ENCODE results near the gene CTNND2.

The CTNND2 gene

GRCh38 chr5:11037941-11038340 lies 866.3 kb downstream of the CTNND2 start:
- ChIA-PET POLR2A (interaction anchor here (0.8 kb wide), 1 partner anchor 60 kb away, joined by 3 read pairs; no protein-coding TSS in a partner anchor), CTCF (no interaction called here)
- TF ChIP-seq FOXM1 (IDR thresholded peaks at IDR 0.05; ENCODE audit: borderline replicate concordance) (no peak), NFRKB (IDR thresholded peaks at IDR 0.05) (no peak), SUZ12 (IDR thresholded peaks at IDR 0.05) (no peak), ELF4 (IDR thresholded peaks at IDR 0.05) (no peak), FOXA1 (IDR thresholded peaks at IDR 0.05) (no peak), CTBP1 (IDR thresholded peaks at IDR 0.05; ENCODE audit: borderline replicate concordance) (no peak), PKNOX1 (IDR thresholded peaks at IDR 0.05) (no peak), ZNF384 (IDR thresholded peaks at IDR 0.05) (no peak), L3MBTL2 (conservative IDR thresholded peaks at IDR 0.05) (no peak), ARNT (IDR thresholded peaks at IDR 0.05) (no peak), HDGF (IDR thresholded peaks at IDR 0.05; ENCODE audit: borderline replicate concordance) (no peak), SP1 (IDR thresholded peaks at IDR 0.05) (no peak), TARDBP (IDR thresholded peaks at IDR 0.05) (no peak), FOXK2 (IDR thresholded peaks at IDR 0.05) (no peak), BHLHE40 (IDR thresholded peaks at IDR 0.05; ENCODE audit: borderline replicate concordance) (no peak), LEF1 (IDR thresholded peaks at IDR 0.05; ENCODE audit: borderline replicate concordance) (no peak)
- no peak for DNase-seq (ENCODE audit: extremely low spot score)

GRCh38 chr5:11037080-11037479 lies 867.2 kb downstream of the CTNND2 start:
- POLR2A ChIA-PET: no interaction called here
- no peak for TF ChIP-seq TARDBP (IDR thresholded peaks at IDR 0.05)
- no peak for TF ChIP-seq NFRKB (IDR thresholded peaks at IDR 0.05)
- no peak for TF ChIP-seq FOXM1 (IDR thresholded peaks at IDR 0.05; ENCODE audit: borderline replicate concordance)
- no peak for TF ChIP-seq FOXK2 (IDR thresholded peaks at IDR 0.05)
- no peak for TF ChIP-seq PKNOX1 (IDR thresholded peaks at IDR 0.05)
- TF ChIP-seq ZNF384 (IDR thresholded peaks at IDR 0.05): no peak
- no peak for TF ChIP-seq BHLHE40 (IDR thresholded peaks at IDR 0.05; ENCODE audit: borderline replicate concordance)
- no peak for TF ChIP-seq ARNT (IDR thresholded peaks at IDR 0.05)
- TF ChIP-seq LEF1 (IDR thresholded peaks at IDR 0.05; ENCODE audit: borderline replicate concordance): no peak
- no peak for TF ChIP-seq CTBP1 (IDR thresholded peaks at IDR 0.05; ENCODE audit: borderline replicate concordance)
- DNase-seq (ENCODE audit: extremely low spot score): no peak
- CTCF ChIA-PET: no interaction called here

GRCh38 chr5:11030671-11031070 lies 873.6 kb downstream of the CTNND2 start:
- CTCF ChIA-PET: no interaction called here
- no peak for DNase-seq (ENCODE audit: extremely low spot score)
- TF ChIP-seq FOXM1 (IDR thresholded peaks at IDR 0.05; ENCODE audit: borderline replicate concordance): no peak
- no peak for TF ChIP-seq CTBP1 (IDR thresholded peaks at IDR 0.05; ENCODE audit: borderline replicate concordance)
- TF ChIP-seq ARNT (IDR thresholded peaks at IDR 0.05): no peak
- TF ChIP-seq ELF4 (IDR thresholded peaks at IDR 0.05): no peak
- TF ChIP-seq L3MBTL2 (conservative IDR thresholded peaks at IDR 0.05): no peak
- TF ChIP-seq SP1 (IDR thresholded peaks at IDR 0.05): no peak
- TF ChIP-seq NFRKB (IDR thresholded peaks at IDR 0.05): no peak
- no peak for TF ChIP-seq FOXA1 (IDR thresholded peaks at IDR 0.05)
- TF ChIP-seq SUZ12 (IDR thresholded peaks at IDR 0.05): no peak
- no peak for TF ChIP-seq PKNOX1 (IDR thresholded peaks at IDR 0.05)
- TF ChIP-seq TARDBP (IDR thresholded peaks at IDR 0.05): no peak
- TF ChIP-seq ZNF384 (IDR thresholded peaks at IDR 0.05): no peak
- TF ChIP-seq LEF1 (IDR thresholded peaks at IDR 0.05; ENCODE audit: borderline replicate concordance): no peak
- TF ChIP-seq BHLHE40 (IDR thresholded peaks at IDR 0.05; ENCODE audit: borderline replicate concordance): no peak
- TF ChIP-seq HDGF (IDR thresholded peaks at IDR 0.05; ENCODE audit: borderline replicate concordance): no peak
- TF ChIP-seq FOXK2 (IDR thresholded peaks at IDR 0.05): no peak
- POLR2A ChIA-PET: no interaction called here

GRCh38 chr5:11027660-11028059 lies 876.6 kb downstream of the CTNND2 start:
- ChIA-PET CTCF (no interaction called here), POLR2A (no interaction called here)
- TF ChIP-seq ARNT (IDR thresholded peaks at IDR 0.05): no peak
- no peak for TF ChIP-seq ELF4 (IDR thresholded peaks at IDR 0.05)
- TF ChIP-seq HDGF (IDR thresholded peaks at IDR 0.05; ENCODE audit: borderline replicate concordance): no peak
- no peak for TF ChIP-seq FOXK2 (IDR thresholded peaks at IDR 0.05)
- TF ChIP-seq TARDBP (IDR thresholded peaks at IDR 0.05): no peak
- TF ChIP-seq FOXM1 (IDR thresholded peaks at IDR 0.05; ENCODE audit: borderline replicate concordance): no peak
- TF ChIP-seq LEF1 (IDR thresholded peaks at IDR 0.05; ENCODE audit: borderline replicate concordance): no peak
- no peak for TF ChIP-seq ZNF384 (IDR thresholded peaks at IDR 0.05)
- no peak for DNase-seq (ENCODE audit: extremely low spot score)

- TF ChIP-seq NFRKB (IDR thresholded peaks at IDR 0.05): no peak
- no peak for TF ChIP-seq BHLHE40 (IDR thresholded peaks at IDR 0.05; ENCODE audit: borderline replicate concordance)
- TF ChIP-seq TARDBP (IDR thresholded peaks at IDR 0.05): no peak
- no peak for TF ChIP-seq ELF4 (IDR thresholded peaks at IDR 0.05)
- TF ChIP-seq LEF1 (IDR thresholded peaks at IDR 0.05; ENCODE audit: borderline replicate concordance): no peak
- no peak for TF ChIP-seq FOXM1 (IDR thresholded peaks at IDR 0.05; ENCODE audit: borderline replicate concordance)
- ChIA-PET POLR2A (no interaction called here), CTCF (no interaction called here)
- DNase-seq (ENCODE audit: extremely low spot score): no peak
Observed at GRCh38 chr5:11026543-11026942, 877.7 kb downstream of the CTNND2 start.

GRCh38 chr5:11023945-11024344 lies 880.3 kb downstream of the CTNND2 start:
- CTCF ChIA-PET: no interaction called here
- no peak for TF ChIP-seq ELF4 (IDR thresholded peaks at IDR 0.05)
- no peak for TF ChIP-seq PKNOX1 (IDR thresholded peaks at IDR 0.05)
- no peak for TF ChIP-seq CTBP1 (IDR thresholded peaks at IDR 0.05; ENCODE audit: borderline replicate concordance)
- TF ChIP-seq L3MBTL2 (conservative IDR thresholded peaks at IDR 0.05): no peak
- no peak for TF ChIP-seq BHLHE40 (IDR thresholded peaks at IDR 0.05; ENCODE audit: borderline replicate concordance)
- TF ChIP-seq FOXK2 (IDR thresholded peaks at IDR 0.05): no peak
- TF ChIP-seq SP1 (IDR thresholded peaks at IDR 0.05): no peak
- TF ChIP-seq HDGF (IDR thresholded peaks at IDR 0.05; ENCODE audit: borderline replicate concordance): no peak
- TF ChIP-seq ZNF384 (IDR thresholded peaks at IDR 0.05): no peak
- POLR2A ChIA-PET: no interaction called here
- DNase-seq (ENCODE audit: extremely low spot score): no peak

All from HEK293T (cell line).